HG03103 (cell line): Measurements from ENCODE around the gene PXMP4.

Experiments
- ATAC-seq: cut with Tn5 transposase; IDR thresholded peaks from one replicate; pipeline ENCODE4 v1.9.1; 2021; ENCODE audit warnings: low read depth; ENCODE audit not compliant: unreplicated experiment

Gene PXMP4

GRCh38 chr20:33686100-33686983 lies 33.8 kb downstream of the PXMP4 start, which contains the start of gene E2F1:
Gene E2F1, minus strand, starts transcription at chr20:33686385. Its CDS starts 121 bp downstream, at chr20:33686264.
- ATAC-seq = peak; percentile 63

GRCh38 chr20:33685328-33686099 lies 34.6 kb downstream of the PXMP4 start:
- peak; percentile 27 for ATAC-seq

- no peak for ATAC-seq
Measured at GRCh38 chr20:33684533-33685327, 35.4 kb downstream of the PXMP4 start.

- ATAC-seq = no peak
Measured at GRCh38 chr20:33681728-33682353, 38.3 kb downstream of the PXMP4 start.

- ATAC-seq = no peak
Measured at GRCh38 chr20:33681288-33681687, 38.8 kb downstream of the PXMP4 start.

GRCh38 chr20:33680686-33681085 lies 39.4 kb downstream of the PXMP4 start:
- no peak for ATAC-seq

- ATAC-seq = peak; percentile 61
Measured at GRCh38 chr20:33679758-33680485, 40.2 kb downstream of the PXMP4 start.

GRCh38 chr20:33677991-33678702 lies 42.0 kb downstream of the PXMP4 start:
- no peak for ATAC-seq

GRCh38 chr20:33676652-33677645 lies 43.2 kb downstream of the PXMP4 start:
- ATAC-seq = no peak

- ATAC-seq = no peak
Measured at GRCh38 chr20:33676121-33676520, 44.0 kb downstream of the PXMP4 start.

GRCh38 chr20:33675136-33675959 lies 44.8 kb downstream of the PXMP4 start:
- ATAC-seq = no peak

- peak; percentile 43 for ATAC-seq
Measured at GRCh38 chr20:33674294-33675135, 45.6 kb downstream of the PXMP4 start, which contains the start of gene NECAB3. Gene NECAB3, minus strand, starts transcription at chr20:33674428. Its CDS starts 76 bp downstream, at chr20:33674352.

GRCh38 chr20:33673410-33674293 lies 46.5 kb downstream of the PXMP4 start:
- ATAC-seq = peak; percentile 36

- ATAC-seq = no peak
Measured at GRCh38 chr20:33673114-33673409, 47.0 kb downstream of the PXMP4 start.

- ATAC-seq = no peak
Measured at GRCh38 chr20:33672426-33673113, 47.5 kb downstream of the PXMP4 start.
